PC-3 (cell line): ENCODE results near the gene AHSA1.

Experiments used
- EZH2 ChIP-seq: fragments of 300-600 bp; sonication (generic); IDR thresholded peaks from one replicate; pipeline ENCODE4 v1.6.1; 2017; ENCODE audit warnings: antibody characterized with exemption, mild to moderate bottlenecking, low read length; ENCODE audit not compliant: unreplicated experiment
- EZH2phosphoT487 ChIP-seq: fragments of 300-600 bp; sonication (generic); IDR thresholded peaks from 2 replicates; pipeline ENCODE4 v1.6.1; 2018; ENCODE audit warnings: mild to moderate bottlenecking, antibody characterized with exemption, low read length, borderline replicate concordance
- TF ChIP-seq, protein P1 (sequence below): fragments of 300-600 bp; sonication (generic); conservative IDR thresholded peaks from 2 replicates; pipeline ENCODE4 v1.5.1; 2017; ENCODE audit warnings: antibody characterized with exemption, low read depth, mild to moderate bottlenecking, low read length

- TF ChIP-seq, protein P1, sequence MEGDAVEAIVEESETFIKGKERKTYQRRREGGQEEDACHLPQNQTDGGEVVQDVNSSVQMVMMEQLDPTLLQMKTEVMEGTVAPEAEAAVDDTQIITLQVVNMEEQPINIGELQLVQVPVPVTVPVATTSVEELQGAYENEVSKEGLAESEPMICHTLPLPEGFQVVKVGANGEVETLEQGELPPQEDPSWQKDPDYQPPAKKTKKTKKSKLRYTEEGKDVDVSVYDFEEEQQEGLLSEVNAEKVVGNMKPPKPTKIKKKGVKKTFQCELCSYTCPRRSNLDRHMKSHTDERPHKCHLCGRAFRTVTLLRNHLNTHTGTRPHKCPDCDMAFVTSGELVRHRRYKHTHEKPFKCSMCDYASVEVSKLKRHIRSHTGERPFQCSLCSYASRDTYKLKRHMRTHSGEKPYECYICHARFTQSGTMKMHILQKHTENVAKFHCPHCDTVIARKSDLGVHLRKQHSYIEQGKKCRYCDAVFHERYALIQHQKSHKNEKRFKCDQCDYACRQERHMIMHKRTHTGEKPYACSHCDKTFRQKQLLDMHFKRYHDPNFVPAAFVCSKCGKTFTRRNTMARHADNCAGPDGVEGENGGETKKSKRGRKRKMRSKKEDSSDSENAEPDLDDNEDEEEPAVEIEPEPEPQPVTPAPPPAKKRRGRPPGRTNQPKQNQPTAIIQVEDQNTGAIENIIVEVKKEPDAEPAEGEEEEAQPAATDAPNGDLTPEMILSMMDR: no peak
- TF ChIP-seq EZH2: no peak
- TF ChIP-seq EZH2phosphoT487: no peak
Observed at GRCh38 chr14:77482422-77482821, 24.5 kb downstream of the AHSA1 start.
